Panc1 (cell line): ENCODE data around the gene PPP6R2. TPM values are rescaled to one million over a fixed set of nuclear protein-coding genes. Genes with fewer than 3 reads are reported as not detected.
A peak's percentile ranks its signal among the peaks of the same experiment; 100 is the strongest.
"Not testable (repeated sequence)": the region's sequence is repeated elsewhere in the genome, so short reads cannot be mapped to it uniquely, and the experiment has no call there.

Experiments
- ATAC-seq: fragments of 200-7000 bp; cut with Tn5 transposase; 2 replicates; pipeline ENCODE4 v1.9.1; 2020; ENCODE audit warnings: mild to moderate bottlenecking, moderate library complexity
- BruUV-seq: library from RNA; stranded (reverse); fragments of 400-500 nt; replicated peaks from 2 replicates; lab custom pipeline; 2021; lab: Mats Ljungman, UMichigan
- CTCF ChIA-PET: fragments of 300-600 bp; sonication (Branson Sonifier 250); formaldehyde crosslinking; loops from one replicate; lab custom pipeline; 2022; ENCODE audit warnings: antibody characterized with exemption; lab: Charles Lee
- POLR2A ChIA-PET: fragments of 300-600 bp; sonication (Branson Sonifier 250); formaldehyde crosslinking; loops from one replicate; lab custom pipeline; 2022; ENCODE audit warnings: antibody characterized with exemption; lab: Charles Lee
- DNase-seq: peaks from one replicate; pipeline ENCODE4 v3.0.0-alpha.2; 2010; ENCODE audit warnings: low read depth, low spot score
- H3K27ac ChIP-seq: 2 replicates; pipeline ENCODE4 v1.5.1; 2011; ENCODE audit warnings: mild to moderate bottlenecking, low read length, inconsistent platforms
- H3K27me3 ChIP-seq: fragments of 200-500 bp; sonication (Bioruptor generic); 2 replicates; pipeline ENCODE4 v1.6.0; 2014; ENCODE audit warnings: low read length, inconsistent platforms; ENCODE audit not compliant: control insufficient read depth, insufficient read depth
- H3K36me3 ChIP-seq: fragments of 200-500 bp; sonication (Bioruptor generic); 2 replicates; pipeline ENCODE4 v1.5.1; 2014; ENCODE audit warnings: inconsistent platforms, mild to moderate bottlenecking, low read length, moderate library complexity; ENCODE audit not compliant: control insufficient read depth, insufficient read depth
- H3K4me1 ChIP-seq: 2 replicates; pipeline ENCODE4 v1.5.1; 2011; ENCODE audit warnings: inconsistent platforms, mild to moderate bottlenecking, low read length, moderate library complexity; ENCODE audit not compliant: control insufficient read depth, insufficient read depth
- H3K4me3 ChIP-seq, 2 experiments: 2 replicates each; pipeline ENCODE4 v1.5.1; 2011 to 2012; ENCODE audit warnings: low read depth in 2 of 2, low read length in 2 of 2, mild to moderate bottlenecking in 2 of 2, inconsistent platforms in 1 of 2, moderate library complexity in 1 of 2
- H3K9me3 ChIP-seq: fragments of 200-500 bp; sonication (Bioruptor generic); 2 replicates; pipeline ENCODE4 v1.5.1; 2014; ENCODE audit warnings: low read depth, mild to moderate bottlenecking, inconsistent platforms, low read length, moderate library complexity; ENCODE audit not compliant: control insufficient read depth, insufficient read depth
- CTCF ChIP-seq: fragments of 450-650 bp; IDR thresholded peaks from 2 replicates; pipeline ENCODE4 v1.5.1; 2017; ENCODE audit warnings: mild to moderate bottlenecking
- POLR2AphosphoS5 ChIP-seq: IDR thresholded peaks from 2 replicates; pipeline ENCODE4 v1.6.1; 2012; ENCODE audit warnings: mild to moderate bottlenecking, low read depth, low read length, moderate library complexity
- REST ChIP-seq, 2 experiments: IDR thresholded peaks; 2 replicates each; pipeline ENCODE4 v1.6.1; 2011 to 2012; ENCODE audit warnings: low read depth in 2 of 2, control low read depth in 1 of 2, low read length in 1 of 2, mild to moderate bottlenecking in 1 of 2, moderate library complexity in 1 of 2; ENCODE audit not compliant: insufficient read depth in 1 of 2
- SIN3A ChIP-seq: IDR thresholded peaks from 2 replicates; pipeline ENCODE4 v1.6.1; 2012; ENCODE audit warnings: low read depth, mild to moderate bottlenecking, low read length, moderate library complexity, borderline replicate concordance; ENCODE audit not compliant: insufficient read depth
- TCF7L2 ChIP-seq: IDR thresholded peaks from 2 replicates; pipeline ENCODE4 v1.6.1; 2011; ENCODE audit warnings: mild to moderate bottlenecking, low read depth, low read length, inconsistent platforms
- in situ Hi-C: cut with HindIII; loops from 2 replicates; pipeline ENCODE4 v1.10.0; 2016; ENCODE audit warnings: low sequenced_read_pairs, low pct_unique_long_range_greater_than_20kb
- intact Hi-C: fragments of 100-400 bp; cut with micrococcal nuclease; formaldehyde crosslinking; loops from one replicate; pipeline ENCODE4 v1.10.0; 2022; ENCODE audit not compliant: unreplicated experiment
- total RNA-seq: library from RNA; stranded (reverse); gene quantifications from one replicate; pipeline ENCODE4 v1.2.1, GENCODE V29; 2021; ENCODE audit not compliant: unreplicated experiment

The PPP6R2 gene
- total RNA-seq, 1 experiment from 2014 or later: 52.8 TPM

DNA sequence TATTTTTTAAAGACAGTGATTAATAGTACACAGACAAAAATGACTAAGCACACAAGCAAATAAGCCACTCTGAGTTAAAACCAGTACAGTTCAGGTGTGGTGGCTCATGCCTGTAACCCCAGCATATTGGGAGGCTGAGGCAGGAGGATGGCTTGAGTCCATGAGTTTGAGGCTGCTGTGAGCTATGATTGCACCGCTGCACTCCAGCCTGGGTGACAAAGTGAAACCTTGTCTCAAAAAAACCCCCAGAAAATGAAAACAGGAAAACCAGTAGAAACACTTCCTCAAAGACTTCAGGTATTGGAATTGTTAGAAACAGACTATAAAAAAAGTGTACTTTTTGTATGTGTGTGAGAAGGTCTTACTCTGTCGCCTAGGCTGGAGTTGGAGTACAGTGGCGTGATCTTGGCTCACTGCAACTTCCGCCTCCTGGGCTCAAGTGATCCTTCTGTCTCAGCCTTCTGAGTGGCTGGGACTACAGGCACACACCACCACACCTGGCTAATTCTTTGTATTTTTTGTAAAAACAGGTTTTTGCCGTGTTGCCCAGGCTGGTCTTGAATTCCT, 33.0 kb downstream of the PPP6R2 start:
- TF ChIP-seq POLR2AphosphoS5 (no peak), TCF7L2 (no peak), SIN3A (no peak), REST (IDR thresholded peaks at IDR 0.05; ENCODE audit: insufficient read depth in 1 of 2, low read depth in 2 of 2, low read length in 1 of 2) (no peak), CTCF (no peak)
- Histone ChIP-seq H3K27me3 (no peaks in the 10 kb centered on the region), H3K9me3 (no peaks in the 10 kb centered on the region), H3K27ac (no peak overlapping the region), H3K4me3 (no peak overlapping the region), H3K36me3 (peaks cover 6% of the 10 kb centered on the region; the same call in 1 of the 2 replicates), H3K4me1 (no peaks in the 10 kb centered on the region)
- ATAC-seq (no peak), DNase-seq (no peak)
- in situ Hi-C loops: no loop called here
- BruUV-seq: no TSS peak
- CTCF ChIA-PET: no interaction called here
- intact Hi-C loops: no loop called here
- POLR2A ChIA-PET: no interaction called here

DNA sequence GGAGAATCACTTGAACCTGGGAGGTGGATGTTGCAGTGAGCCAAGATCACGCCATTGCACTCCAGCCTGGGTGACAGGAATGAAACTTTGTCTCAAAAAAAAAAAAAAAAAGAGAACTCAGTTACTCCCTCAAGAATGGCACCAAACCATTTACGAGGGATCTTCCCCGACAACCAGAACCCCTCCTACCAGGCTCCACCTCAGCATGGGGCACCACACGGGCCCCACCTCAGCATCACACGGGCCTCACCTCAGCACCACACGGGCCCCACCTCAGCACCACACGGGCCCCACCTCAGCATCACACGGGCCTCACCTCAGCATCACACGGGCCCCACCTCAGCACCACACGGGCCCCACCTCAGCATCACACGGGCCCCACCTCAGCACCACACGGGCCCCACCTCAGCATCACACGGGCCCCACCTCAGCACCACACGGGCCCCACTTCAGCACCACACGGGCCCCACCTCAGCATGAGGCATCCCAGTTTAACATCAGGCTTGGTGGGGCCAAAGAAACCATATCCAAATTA, 38.0 kb downstream of the PPP6R2 start:
- H3K27me3 ChIP-seq, H3K9me3 ChIP-seq, ATAC-seq, H3K4me1 ChIP-seq, H3K27ac ChIP-seq, POLR2A ChIA-PET, DNase-seq, in situ Hi-C loops, H3K36me3 ChIP-seq, H3K4me3 ChIP-seq, intact Hi-C loops, BruUV-seq: not testable (repeated sequence)
- CTCF ChIA-PET: interaction anchor here (0.7 kb wide), 2 partner anchors 15 to 170 kb away, joined by 4 to 5 read pairs; no protein-coding TSS in a partner anchor

DNA sequence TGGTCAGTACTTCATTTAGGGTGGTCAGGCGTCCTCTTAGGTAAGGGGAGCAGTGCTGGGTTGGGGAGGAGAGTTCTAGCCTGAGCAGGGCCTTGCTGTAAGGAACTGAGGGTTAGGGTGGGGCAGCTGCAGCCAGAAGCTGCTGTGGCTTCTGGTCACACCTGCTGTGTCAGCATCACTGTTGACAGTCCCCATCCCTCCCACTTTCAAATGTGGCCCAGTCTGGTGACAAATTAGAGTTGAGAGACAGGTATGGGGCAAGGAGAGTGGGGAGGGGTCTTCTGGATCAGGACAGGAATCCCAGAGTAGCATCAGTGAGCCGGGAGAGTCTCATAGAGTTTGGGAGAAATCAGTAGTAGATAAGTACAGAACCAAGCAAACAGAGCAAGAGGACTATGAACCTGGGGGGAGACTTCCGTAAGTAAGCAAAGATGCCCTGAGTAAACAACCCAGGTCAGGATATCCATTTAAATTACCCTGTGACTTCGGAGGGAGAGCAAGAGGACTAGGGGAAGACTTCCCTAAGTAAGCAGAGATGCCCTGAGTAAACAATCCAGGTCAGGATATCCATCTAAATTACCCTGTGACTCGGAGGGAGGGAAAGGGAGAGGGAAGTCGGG, 53.7 kb downstream of the PPP6R2 start:
- ATAC-seq (peak; percentile 49; the same call in 1 of the 2 replicates), DNase-seq (no peak)
- H3K27ac ChIP-seq: peak overlapping the region; percentile 17; the same call in 1 of the 2 replicates
- H3K4me1 ChIP-seq: peaks cover 12% of the 10 kb centered on the region
- no peak for TF ChIP-seq TCF7L2
- TF ChIP-seq REST (IDR thresholded peaks at IDR 0.05; ENCODE audit: insufficient read depth in 1 of 2, low read depth in 2 of 2, low read length in 1 of 2): no peak
- POLR2A ChIA-PET: no interaction called here
- CTCF ChIA-PET: interaction anchor here (0.5 kb wide), 1 partner anchor 14 kb away, joined by 3 read pairs; no protein-coding TSS in a partner anchor
- no peaks in the 10 kb centered on the region for H3K9me3 ChIP-seq
- no peaks in the 10 kb centered on the region for H3K27me3 ChIP-seq
- no peak overlapping the region for H3K4me3 ChIP-seq
- intact Hi-C loops (no loop called here), in situ Hi-C loops (no loop called here)
- BruUV-seq: no TSS peak
- H3K36me3 ChIP-seq: no peaks in the 10 kb centered on the region; the same call in 1 of the 2 replicates

DNA sequence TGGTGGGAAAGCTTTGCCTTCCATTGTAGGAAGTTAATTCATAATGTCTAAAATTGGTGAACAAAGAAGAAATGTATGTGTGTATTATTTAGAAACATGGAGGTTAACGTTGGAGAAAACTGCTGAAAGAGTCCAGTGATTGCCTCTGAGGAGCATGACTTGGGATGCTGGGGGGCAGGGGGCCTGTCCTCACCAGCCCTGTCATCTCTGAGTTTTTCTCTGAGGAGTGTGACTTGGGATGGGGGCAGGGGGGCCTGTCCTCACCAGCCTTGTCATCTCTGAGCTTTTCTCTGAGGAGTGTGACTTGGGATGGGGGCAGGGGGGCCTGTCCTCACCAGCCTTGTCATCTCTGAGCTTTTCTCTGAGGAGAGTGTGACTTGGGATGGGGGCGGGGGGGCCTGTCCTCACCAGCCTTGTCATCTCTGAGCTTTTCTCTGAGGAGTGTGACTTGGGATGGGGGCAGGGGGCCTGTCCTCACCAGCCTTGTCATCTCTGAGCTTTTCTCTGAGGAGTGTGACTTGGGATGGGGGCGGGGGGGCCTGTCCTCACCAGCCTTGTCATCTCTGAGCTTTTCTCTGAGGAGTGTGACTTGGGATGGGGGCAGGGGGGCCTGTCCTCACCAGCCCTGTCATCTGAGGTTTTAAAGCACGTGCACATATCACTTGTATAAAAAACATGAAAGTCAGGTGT, 54.4 kb downstream of the PPP6R2 start:
- intact Hi-C loops, POLR2A ChIA-PET, DNase-seq: not testable (repeated sequence)

More for the DNA sequence above, 54.4 kb downstream of the PPP6R2 start:
- in situ Hi-C loops, H3K9me3 ChIP-seq, BruUV-seq, H3K36me3 ChIP-seq, H3K4me3 ChIP-seq, CTCF ChIA-PET, H3K27me3 ChIP-seq, ATAC-seq: not testable (repeated sequence)
- Histone ChIP-seq H3K27ac (peak overlapping the region; percentile 17; the same call in 1 of the 2 replicates), H3K4me1 (peaks cover 12% of the 10 kb centered on the region)
